CD14-positive monocyte (primary cell): ENCODE measurements around the gene TAF11L7. TPM values are rescaled to one million over a fixed set of nuclear protein-coding genes. Genes with fewer than 3 reads are reported as not detected.
"Not testable (repeated sequence)": the region's sequence is repeated elsewhere in the genome, so short reads cannot be mapped to it uniquely, and the experiment has no call there.

ENCODE experiments used
- DNase-seq, 3 donors: peaks; one replicate each; pipeline ENCODE4 v3.0.0-alpha.2; 2011 to 2022
- H2AFZ ChIP-seq: 2 replicates; pipeline ENCODE4 v1.6.0; 2012; ENCODE audit warnings: mild to moderate bottlenecking, low read depth, low read length, inconsistent platforms; ENCODE audit not compliant: insufficient read depth, poor library complexity, severe bottlenecking
- H3K27ac ChIP-seq, 2 donors: 1 replicate in 1 of 2; 2 replicates in 1 of 2; pipeline ENCODE4 v1.5.1; 2012 to 2013; ENCODE audit warnings: low read length in 2 of 2, control low read depth in 1 of 2, inconsistent platforms in 1 of 2, low read depth in 1 of 2, mild to moderate bottlenecking in 1 of 2
- H3K27me3 ChIP-seq, 2 donors: one replicate each; pipeline versions ENCODE4 v1.6.0 to v1.6.1; 2011 to 2013; ENCODE audit warnings: low read length in 2 of 2; ENCODE audit not compliant: control insufficient read depth in 2 of 2, insufficient read depth in 2 of 2
- H3K36me3 ChIP-seq, 2 donors: replicated peaks in 1 of 2; 1 replicate in 1 of 2; 2 replicates in 1 of 2; pipeline versions ENCODE4 v1.5.1 to v1.6.1; 2012 to 2013; ENCODE audit warnings: low read length in 2 of 2, control low read depth in 1 of 2, inconsistent platforms in 1 of 2, mild to moderate bottlenecking in 1 of 2; ENCODE audit not compliant: insufficient read depth in 2 of 2, control insufficient read depth in 1 of 2
- H3K4me1 ChIP-seq, 2 donors: 1 replicate in 1 of 2; 2 replicates in 1 of 2; pipeline versions ENCODE4 v1.5.1 to v1.6.1; 2012 to 2013; ENCODE audit warnings: low read length in 2 of 2, control low read depth in 1 of 2, inconsistent platforms in 1 of 2, mild to moderate bottlenecking in 1 of 2, moderate library complexity in 1 of 2; ENCODE audit not compliant: insufficient read depth in 2 of 2, control insufficient read depth in 1 of 2
- H3K4me2 ChIP-seq: replicated peaks from 2 replicates; pipeline ENCODE3; 2012; ENCODE audit warnings: low read length, moderate library complexity, mild to moderate bottlenecking; ENCODE audit not compliant: poor library complexity, severe bottlenecking; ENCODE audit errors: extremely low read depth
- H3K4me3 ChIP-seq, 3 experiments: fragments of 200-600 bp in 1 of 3; sonication (generic) in 1 of 3; replicated peaks in 1 of 3; 1 replicate in 2 of 3; 2 replicates in 1 of 3; pipeline ENCODE4 v1.5.1; 2011 to 2013; ENCODE audit warnings: low read length in 3 of 3, mild to moderate bottlenecking in 3 of 3, control low read depth in 2 of 3, low read depth in 2 of 3, inconsistent platforms in 1 of 3, moderate library complexity in 1 of 3
- H3K79me2 ChIP-seq: 2 replicates; pipeline ENCODE4 v1.6.0; 2012; ENCODE audit warnings: mild to moderate bottlenecking, control low read depth, inconsistent platforms, low read length, moderate library complexity; ENCODE audit not compliant: insufficient read depth
- H3K9ac ChIP-seq: 2 replicates; pipeline ENCODE4 v1.6.0; 2017; ENCODE audit warnings: low read length, mild to moderate bottlenecking; ENCODE audit not compliant: insufficient read depth, poor library complexity, severe bottlenecking
- H3K9me3 ChIP-seq, 2 donors: replicated peaks in 1 of 2; 1 replicate in 1 of 2; 2 replicates in 1 of 2; pipeline versions ENCODE4 v1.5.1 to v1.6.1; 2012 to 2013; ENCODE audit warnings: low read length in 2 of 2, control low read depth in 1 of 2; ENCODE audit not compliant: control insufficient read depth in 1 of 2, insufficient read depth in 1 of 2
- H4K20me1 ChIP-seq: 2 replicates; pipeline ENCODE4 v1.6.0; 2012; ENCODE audit warnings: mild to moderate bottlenecking, low read length, control low read depth, moderate library complexity; ENCODE audit not compliant: insufficient read depth
- H3K27ac Mint-ChIP-seq, 7 donors: one replicate each; pipeline ENCODE4 v1.8.0; 2020; ENCODE audit warnings: mild to moderate bottlenecking in 7 of 7, mixed read lengths in 7 of 7, moderate library complexity in 6 of 7, inconsistent platforms in 2 of 7
- H3K27me3 Mint-ChIP-seq, 3 donors: one replicate each; pipeline ENCODE4 v1.8.0; 2021 to 2022; ENCODE audit warnings: low read depth in 3 of 3, mild to moderate bottlenecking in 3 of 3, mixed read lengths in 3 of 3, moderate library complexity in 3 of 3, inconsistent platforms in 1 of 3
- H3K36me3 Mint-ChIP-seq, 2 donors: one replicate each; pipeline ENCODE4 v1.8.0; 2020; ENCODE audit warnings: mixed read lengths in 2 of 2, inconsistent platforms in 1 of 2, mild to moderate bottlenecking in 1 of 2
- H3K4me1 Mint-ChIP-seq: one replicate; pipeline ENCODE4 v1.8.0; 2020; ENCODE audit warnings: mild to moderate bottlenecking, mixed read lengths
- H3K4me3 Mint-ChIP-seq, 2 donors: one replicate each; pipeline ENCODE4 v1.8.0; 2020; ENCODE audit warnings: mild to moderate bottlenecking in 2 of 2, mixed read lengths in 2 of 2, moderate library complexity in 1 of 2
- H3K9me3 Mint-ChIP-seq, 7 donors: one replicate each; pipeline ENCODE4 v1.8.0; 2020 to 2022; ENCODE audit warnings: mixed read lengths in 7 of 7, mild to moderate bottlenecking in 6 of 7, moderate library complexity in 6 of 7, inconsistent platforms in 2 of 7
- CTCF ChIP-seq: fragments of 200-600 bp; IDR thresholded peaks from one replicate; pipeline ENCODE4 v1.8.0; 2022; ENCODE audit warnings: antibody characterized with exemption, mild to moderate bottlenecking
- WGBS: methylation state at CpG from one replicate; pipeline ENCODE4 v1.1.5; 2013; ENCODE audit warnings: missing lambda C conversion rate; ENCODE audit not compliant: insufficient coverage; 5-methylcytosine and 5-hydroxymethylcytosine counted together
- intact Hi-C, 2 donors: fragments of 100-400 bp; cut with micrococcal nuclease; formaldehyde crosslinking; loops; one replicate each; pipeline versions ENCODE4 v1.15.0 to v1.15.1; 2023
- polyA minus RNA-seq: library from RNA; depleted of rRNA, polyadenylated mRNA; stranded (reverse); fragments of >200 nt; gene quantifications from 2 replicates; pipeline ENCODE4 v1.2.3, GENCODE V29; 2012
- polyA plus RNA-seq, 3 donors: library from polyadenylated mRNA; depleted of rRNA in 1 of 3; unstranded in 2 of 3; stranded (reverse) in 1 of 3; fragments of 300-500 nt in 2 of 3; fragments of >200 nt in 1 of 3; fragmentation: Illumina TruSeq in 2 of 3; gene quantifications; 1 replicate in 2 of 3; 2 replicates in 1 of 3; pipeline ENCODE4 v1.2.3, GENCODE V29; 2012 to 2021
- total RNA-seq, 12 experiments: library from RNA in 1 of 12; stranded (reverse) in 1 of 12; fragments of 120-200 nt in 1 of 12; gene quantifications; one replicate each; pipeline ENCODE4 v1.2.4 and lab custom pipeline; 2013 to 2026; ENCODE audit warnings: mixed read lengths in 6 of 12, inconsistent platforms in 1 of 12

Gene TAF11L7
- total RNA-seq (2013), result not detected
- not detected for polyA plus RNA-seq
- polyA minus RNA-seq, result not detected in 2 replicates
- total RNA-seq (lab: John Stamatoyannopoulos, UW), result 0 reads per million in 11 experiments

GRCh38 chr5:17585658-17586057, at the start of gene TAF11L7:
TAF11L7 (minus strand) TSS chr5:17585758.
- H3K36me3 ChIP-seq, H3K4me2 ChIP-seq, H3K4me1 Mint-ChIP-seq, H3K27me3 Mint-ChIP-seq, H4K20me1 ChIP-seq, H3K27ac ChIP-seq, DNase-seq, H3K79me2 ChIP-seq, H3K36me3 Mint-ChIP-seq, intact Hi-C loops, H3K4me3 Mint-ChIP-seq, H3K9me3 Mint-ChIP-seq, H3K9ac ChIP-seq, H3K4me3 ChIP-seq, H2AFZ ChIP-seq, H3K27ac Mint-ChIP-seq, H3K27me3 ChIP-seq, H3K4me1 ChIP-seq, H3K9me3 ChIP-seq: not testable (repeated sequence)
- WGBS, result no CpG with 5 or more reads among the region's 16 CpGs

GRCh38 chr5:17634160-17634559, 48.6 kb upstream of the TAF11L7 start, which contains the start of gene TAF11L14:
TAF11L14 (plus strand) TSS chr5:17634460.
- no peaks in the 10 kb centered on the region for H3K4me1 ChIP-seq
- H3K79me2 ChIP-seq, result no peaks in the 10 kb centered on the region
- no peak for DNase-seq
- H3K36me3 Mint-ChIP-seq, result no peaks in the 10 kb centered on the region
- no peaks in the 10 kb centered on the region for H3K36me3 ChIP-seq
- peaks cover 4 to 15% (median 9%) of the 10 kb centered on the region in 7 donors for H3K9me3 Mint-ChIP-seq
- no peaks in the 10 kb centered on the region for H3K27me3 ChIP-seq
- H3K4me3 ChIP-seq, result no peak within 1 kb of the TSS
- intact Hi-C loops, result no loop called here
- no peak within 1 kb of the TSS for H3K27ac ChIP-seq
- no peak within 1 kb of the TSS for H3K4me2 ChIP-seq
- H3K27ac Mint-ChIP-seq, result peak within 1 kb of the TSS in 1 of 7 donors; percentile 25
- no peak within 1 kb of the TSS for H3K4me3 Mint-ChIP-seq
- no peak within 1 kb of the TSS for H3K9ac ChIP-seq
- TF ChIP-seq CTCF, result no peak
- no peaks in the 10 kb centered on the region for H3K4me1 Mint-ChIP-seq
- H3K9me3 ChIP-seq, result peaks cover 0 to 7% of the 10 kb centered on the region in 2 donors
- peaks cover 1 to 4% (median 2%) of the 10 kb centered on the region in 3 donors for H3K27me3 Mint-ChIP-seq
- no peak within 1 kb of the TSS for H2AFZ ChIP-seq
- H4K20me1 ChIP-seq, result no peaks in the 10 kb centered on the region
- WGBS, result 98% methylated on average over 5 of the region's 5 CpGs

- H3K4me2 ChIP-seq, H3K36me3 Mint-ChIP-seq, H3K27me3 Mint-ChIP-seq, H3K9me3 ChIP-seq, intact Hi-C loops, H3K4me1 ChIP-seq, DNase-seq, H3K9ac ChIP-seq, H3K4me1 Mint-ChIP-seq, H3K79me2 ChIP-seq, H3K27ac ChIP-seq, H3K4me3 ChIP-seq, H3K27ac Mint-ChIP-seq, H3K4me3 Mint-ChIP-seq, H3K36me3 ChIP-seq, H4K20me1 ChIP-seq, H2AFZ ChIP-seq, H3K27me3 ChIP-seq: not testable (repeated sequence)
- peaks cover 4 to 15% (median 9%) of the 10 kb centered on the region in 7 donors for H3K9me3 Mint-ChIP-seq
- WGBS, result no CpG with 5 or more reads among the region's 12 CpGs
These were observed 46.2 kb upstream of the TAF11L7 start, which contains the start of gene TAF11L13 for GRCh38 chr5:17631788-17632187. TAF11L13 (plus strand) TSS chr5:17632088.
